ENCODE measurements around the gene KCND2. TPM values are rescaled to one million over a fixed set of nuclear protein-coding genes. Genes with fewer than 3 reads are reported as not detected.

KCND2 gene
- total RNA-seq, 2 experiments from 2014 or later = not detected

DNA sequence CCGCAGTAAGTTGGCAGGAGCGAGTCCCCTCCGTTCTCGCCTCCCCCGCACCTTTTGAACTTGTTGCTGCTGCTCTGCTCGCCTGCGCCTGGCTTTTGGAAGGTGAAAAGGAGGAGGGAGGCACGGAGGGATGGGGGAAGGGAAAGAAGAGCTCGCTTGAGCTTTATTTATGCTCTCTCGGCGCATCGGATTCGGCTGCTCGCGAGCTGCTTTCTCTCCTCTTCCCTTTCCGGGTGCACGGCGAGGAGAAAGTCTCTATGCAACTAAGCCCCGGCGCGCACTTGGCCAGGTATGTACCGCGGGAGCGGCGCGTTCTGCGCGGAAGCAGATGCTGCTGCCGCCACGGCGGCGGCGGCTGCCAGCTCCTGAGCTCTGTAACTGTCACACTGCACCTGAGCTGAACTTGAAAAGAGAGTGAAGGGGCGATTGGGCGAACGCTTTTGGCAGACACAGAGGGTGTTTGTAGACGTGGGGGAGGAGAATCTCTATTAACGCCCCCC is 551 bp downstream of the KCND2 start:
- CTCF ChIA-PET (ENCODE audit: unreplicated experiment) = no interaction called here
- H3K4me1 ChIP-seq (ENCODE audit: insufficient read depth, low read length, poor library complexity, severe bottlenecking) = no peaks in the 10 kb centered on the region
- no TSS peak for BruUV-seq (replicated peaks)
- no peaks in the 10 kb centered on the region for H3K36me3 ChIP-seq (ENCODE audit: insufficient read depth, low read length)
- H3K4me3 ChIP-seq (ENCODE audit: low read depth, low read length, poor library complexity, severe bottlenecking) = no peak overlapping the region
- no peaks in the 10 kb centered on the region for H4K20me1 ChIP-seq (ENCODE audit: insufficient read depth, low read length)
- no peaks in the 10 kb centered on the region for H3K79me2 ChIP-seq (ENCODE audit: insufficient read depth, low read depth, low read length)
- no peak overlapping the region for H2AFZ ChIP-seq (ENCODE audit: low read length)
- no peak for DNase-seq (ENCODE audit: low spot score)
- intact Hi-C loops (cut with micrococcal nuclease; ENCODE audit: unreplicated experiment) = no loop called here
- no peak for TF ChIP-seq EZH2phosphoT487 (IDR thresholded peaks at IDR 0.05; ENCODE audit: borderline replicate concordance, low read depth, low read length)
- TF ChIP-seq, protein P1, sequence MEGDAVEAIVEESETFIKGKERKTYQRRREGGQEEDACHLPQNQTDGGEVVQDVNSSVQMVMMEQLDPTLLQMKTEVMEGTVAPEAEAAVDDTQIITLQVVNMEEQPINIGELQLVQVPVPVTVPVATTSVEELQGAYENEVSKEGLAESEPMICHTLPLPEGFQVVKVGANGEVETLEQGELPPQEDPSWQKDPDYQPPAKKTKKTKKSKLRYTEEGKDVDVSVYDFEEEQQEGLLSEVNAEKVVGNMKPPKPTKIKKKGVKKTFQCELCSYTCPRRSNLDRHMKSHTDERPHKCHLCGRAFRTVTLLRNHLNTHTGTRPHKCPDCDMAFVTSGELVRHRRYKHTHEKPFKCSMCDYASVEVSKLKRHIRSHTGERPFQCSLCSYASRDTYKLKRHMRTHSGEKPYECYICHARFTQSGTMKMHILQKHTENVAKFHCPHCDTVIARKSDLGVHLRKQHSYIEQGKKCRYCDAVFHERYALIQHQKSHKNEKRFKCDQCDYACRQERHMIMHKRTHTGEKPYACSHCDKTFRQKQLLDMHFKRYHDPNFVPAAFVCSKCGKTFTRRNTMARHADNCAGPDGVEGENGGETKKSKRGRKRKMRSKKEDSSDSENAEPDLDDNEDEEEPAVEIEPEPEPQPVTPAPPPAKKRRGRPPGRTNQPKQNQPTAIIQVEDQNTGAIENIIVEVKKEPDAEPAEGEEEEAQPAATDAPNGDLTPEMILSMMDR (conservative IDR thresholded peaks at IDR 0.05; ENCODE audit: low read length) = no peak
- H3K9me2 ChIP-seq (ENCODE audit: insufficient read depth, low read length) = no peaks in the 10 kb centered on the region
- H3K9me3 ChIP-seq (ENCODE audit: low read length) = no peaks in the 10 kb centered on the region
- H3K27ac ChIP-seq (ENCODE audit: low read depth, low read length, poor library complexity, severe bottlenecking) = no peak overlapping the region
- POLR2A ChIA-PET = no interaction called here
- no peak overlapping the region for H3K4me2 ChIP-seq (ENCODE audit: low read length)

DNA sequence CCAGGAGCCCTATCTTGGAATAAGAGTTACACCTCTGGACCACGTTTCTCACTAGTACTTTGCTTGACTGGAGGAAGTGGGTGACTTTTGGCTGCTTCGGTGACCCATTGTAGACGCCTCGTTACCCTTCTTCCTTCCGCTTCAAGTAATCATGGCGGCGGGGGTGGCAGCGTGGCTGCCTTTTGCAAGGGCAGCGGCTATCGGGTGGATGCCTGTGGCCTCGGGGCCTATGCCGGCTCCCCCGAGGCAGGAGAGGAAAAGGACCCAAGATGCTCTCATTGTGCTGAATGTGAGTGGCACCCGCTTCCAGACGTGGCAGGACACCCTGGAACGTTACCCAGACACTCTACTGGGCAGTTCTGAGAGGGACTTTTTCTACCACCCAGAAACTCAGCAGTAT is 1.5 kb downstream of the KCND2 start:
- TF ChIP-seq, protein P1 (conservative IDR thresholded peaks at IDR 0.05; ENCODE audit: low read length) = no peak
- TF ChIP-seq EZH2phosphoT487 (IDR thresholded peaks at IDR 0.05; ENCODE audit: borderline replicate concordance, low read depth, low read length) = no peak
- intact Hi-C loops (cut with micrococcal nuclease; ENCODE audit: unreplicated experiment) = no loop called here
- no peaks in the 10 kb centered on the region for H3K9me3 ChIP-seq (ENCODE audit: low read length)
- no peak overlapping the region for H2AFZ ChIP-seq (ENCODE audit: low read length)
- no peaks in the 10 kb centered on the region for H3K4me1 ChIP-seq (ENCODE audit: insufficient read depth, low read length, poor library complexity, severe bottlenecking)
- no peaks in the 10 kb centered on the region for H3K9me2 ChIP-seq (ENCODE audit: insufficient read depth, low read length)
- no peak overlapping the region for H3K27ac ChIP-seq (ENCODE audit: low read depth, low read length, poor library complexity, severe bottlenecking)
- no peak overlapping the region for H3K4me2 ChIP-seq (ENCODE audit: low read length)
- H3K36me3 ChIP-seq (ENCODE audit: insufficient read depth, low read length) = no peaks in the 10 kb centered on the region
- H3K4me3 ChIP-seq (ENCODE audit: low read depth, low read length, poor library complexity, severe bottlenecking) = no peak overlapping the region
- ChIA-PET POLR2A (no interaction called here), CTCF (ENCODE audit: unreplicated experiment) (no interaction called here)
- BruUV-seq (replicated peaks) = no TSS peak
- DNase-seq (ENCODE audit: low spot score) = no peak
- H3K79me2 ChIP-seq (ENCODE audit: insufficient read depth, low read depth, low read length) = no peaks in the 10 kb centered on the region
- no peaks in the 10 kb centered on the region for H4K20me1 ChIP-seq (ENCODE audit: insufficient read depth, low read length)

DNA sequence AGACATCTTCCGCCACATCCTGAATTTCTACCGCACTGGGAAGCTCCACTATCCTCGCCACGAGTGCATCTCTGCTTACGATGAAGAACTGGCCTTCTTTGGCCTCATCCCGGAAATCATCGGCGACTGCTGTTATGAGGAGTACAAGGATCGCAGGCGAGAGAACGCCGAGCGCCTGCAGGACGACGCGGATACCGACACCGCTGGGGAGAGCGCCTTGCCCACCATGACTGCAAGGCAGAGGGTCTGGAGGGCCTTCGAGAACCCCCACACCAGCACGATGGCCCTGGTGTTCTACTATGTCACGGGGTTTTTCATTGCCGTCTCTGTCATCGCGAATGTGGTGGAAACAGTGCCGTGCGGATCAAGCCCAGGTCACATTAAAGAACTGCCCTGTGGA is 1.9 kb downstream of the KCND2 start:
- Histone ChIP-seq H2AFZ (ENCODE audit: low read length) (no peak overlapping the region), H3K36me3 (ENCODE audit: insufficient read depth, low read length) (no peaks in the 10 kb centered on the region), H3K4me3 (ENCODE audit: low read depth, low read length, poor library complexity, severe bottlenecking) (no peak overlapping the region), H4K20me1 (ENCODE audit: insufficient read depth, low read length) (no peaks in the 10 kb centered on the region), H3K4me2 (ENCODE audit: low read length) (no peak overlapping the region), H3K27ac (ENCODE audit: low read depth, low read length, poor library complexity, severe bottlenecking) (no peak overlapping the region), H3K4me1 (ENCODE audit: insufficient read depth, low read length, poor library complexity, severe bottlenecking) (no peaks in the 10 kb centered on the region), H3K9me3 (ENCODE audit: low read length) (no peaks in the 10 kb centered on the region), H3K9me2 (ENCODE audit: insufficient read depth, low read length) (no peaks in the 10 kb centered on the region), H3K79me2 (ENCODE audit: insufficient read depth, low read depth, low read length) (no peaks in the 10 kb centered on the region)
- CTCF ChIA-PET (ENCODE audit: unreplicated experiment) = no interaction called here
- TF ChIP-seq, protein P1 (conservative IDR thresholded peaks at IDR 0.05; ENCODE audit: low read length) = no peak
- TF ChIP-seq EZH2phosphoT487 (IDR thresholded peaks at IDR 0.05; ENCODE audit: borderline replicate concordance, low read depth, low read length) = no peak
- POLR2A ChIA-PET = no interaction called here
- DNase-seq (ENCODE audit: low spot score) = no peak
- intact Hi-C loops (cut with micrococcal nuclease; ENCODE audit: unreplicated experiment) = no loop called here
- BruUV-seq (replicated peaks) = no TSS peak
